Stimulated activated CD8-positive, alpha-beta memory T cell treated with anti-CD3 and anti-CD28 coated beads, Interleukin-15, amount 100 ng/mL, for 48 hours (primary cell): ENCODE measurements around the gene ECHS1.
"Not testable (repeated sequence)": the region's sequence is repeated elsewhere in the genome, so short reads cannot be mapped to it uniquely, and the experiment has no call there.

Experiments used
- DNase-seq, 2 donors: peaks; one replicate each; pipeline ENCODE4 v3.0.0-alpha.2; 2020; ENCODE audit warnings: low read depth in 2 of 2

ECHS1 gene

GRCh38 chr10:133373174-133374090 is at the start of gene ECHS1:
ECHS1 (minus strand) TSS chr10:133373354; CDS start chr10:133373333, 21 bp downstream.
- peak; percentile 92 to 93 for DNase-seq

- no peak for DNase-seq
Observed at GRCh38 chr10:133422223-133422806, 49.2 kb upstream of the ECHS1 start.

GRCh38 chr10:133421336-133422222 is 48.4 kb upstream of the ECHS1 start:
- no peak for DNase-seq

- DNase-seq, result no peak
Observed at GRCh38 chr10:133420579-133420978, 47.4 kb upstream of the ECHS1 start.

- DNase-seq, result no peak
Observed at GRCh38 chr10:133420028-133420427, 46.9 kb upstream of the ECHS1 start.

- no peak for DNase-seq
Observed at GRCh38 chr10:133419211-133419950, 46.2 kb upstream of the ECHS1 start.

GRCh38 chr10:133418289-133418993 is 45.3 kb upstream of the ECHS1 start:
- no peak for DNase-seq

GRCh38 chr10:133415752-133416151 is 42.6 kb upstream of the ECHS1 start:
- DNase-seq, result no peak

GRCh38 chr10:133414401-133414800 is 41.2 kb upstream of the ECHS1 start:
- not testable (repeated sequence) for DNase-seq

GRCh38 chr10:133412381-133412711 is 39.2 kb upstream of the ECHS1 start:
- DNase-seq, result no peak

GRCh38 chr10:133411523-133412380 is 38.6 kb upstream of the ECHS1 start:
- no peak for DNase-seq

GRCh38 chr10:133405844-133406527 is 32.8 kb upstream of the ECHS1 start:
- no peak for DNase-seq

GRCh38 chr10:133405272-133405671 is 32.1 kb upstream of the ECHS1 start:
- no peak for DNase-seq

- no peak for DNase-seq
Observed at GRCh38 chr10:133403784-133404183, 30.6 kb upstream of the ECHS1 start.

GRCh38 chr10:133403359-133403758 is 30.2 kb upstream of the ECHS1 start:
- no peak for DNase-seq

GRCh38 chr10:133401981-133402725 is 29.0 kb upstream of the ECHS1 start:
- no peak for DNase-seq

- DNase-seq, result no peak
Observed at GRCh38 chr10:133401500-133401899, 28.3 kb upstream of the ECHS1 start.

GRCh38 chr10:133400624-133401424 is 27.7 kb upstream of the ECHS1 start:
- DNase-seq, result no peak
